Measurements from ENCODE around the gene OSBPL7. TPM values are rescaled to one million over a fixed set of nuclear protein-coding genes. Genes with fewer than 3 reads are reported as not detected.

OSBPL7 gene
- total RNA-seq, 3 donors from 2014 or later: 3.0 to 10.2 (median 8.9) TPM

DNA sequence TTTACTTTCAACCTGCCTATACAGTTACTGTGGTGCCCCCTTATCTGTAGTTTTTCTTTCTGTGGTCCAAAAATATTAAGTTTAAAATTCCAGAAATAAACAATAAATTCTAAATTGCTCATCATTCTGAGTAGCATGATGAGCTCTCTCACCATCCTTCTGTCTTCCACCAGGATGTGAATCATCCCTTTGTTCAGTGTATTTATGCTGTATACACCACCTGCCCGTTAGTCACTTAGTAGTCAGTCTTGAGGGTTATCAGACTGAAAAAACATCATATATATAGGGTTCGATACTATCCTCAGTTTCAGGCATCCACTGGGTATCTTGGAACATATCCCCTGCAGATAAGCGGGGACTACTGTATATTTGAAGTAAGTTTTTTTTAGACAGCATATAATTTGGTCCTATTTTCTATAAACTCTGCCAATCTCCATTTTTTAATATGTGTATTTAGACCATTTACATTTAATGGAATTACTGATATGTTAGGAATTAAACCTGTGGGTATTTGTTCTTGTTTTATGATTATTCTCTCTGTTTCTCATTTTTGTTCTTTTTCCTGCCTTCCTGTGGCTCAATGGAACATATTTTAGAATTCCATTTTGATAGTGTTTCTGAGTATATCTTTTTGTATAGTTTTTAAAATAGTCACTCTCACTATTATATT lies 57.5 kb downstream of the OSBPL7 start:
- Histone ChIP-seq H3K27me3 (no peaks in the 10 kb centered on the region), H3K9me3 (peaks cover 7 to 23% of the 10 kb centered on the region in 2 donors), H3K36me3 (no peaks in the 10 kb centered on the region), H3K4me3 (no peak overlapping the region), H3K4me1 (no peaks in the 10 kb centered on the region), H3K27ac (no peak overlapping the region)
- DNase-seq (ENCODE audit: low spot score in 2 of 2): no peak
- intact Hi-C loops (cut with DNase I; ENCODE audit: low total_unique reads): no loop called here
- TF ChIP-seq POLR2AphosphoS5 (IDR thresholded peaks at IDR 0.05) (no peak), POLR2A (IDR thresholded peaks at IDR 0.05) (no peak)
- TF ChIP-seq, protein P1, sequence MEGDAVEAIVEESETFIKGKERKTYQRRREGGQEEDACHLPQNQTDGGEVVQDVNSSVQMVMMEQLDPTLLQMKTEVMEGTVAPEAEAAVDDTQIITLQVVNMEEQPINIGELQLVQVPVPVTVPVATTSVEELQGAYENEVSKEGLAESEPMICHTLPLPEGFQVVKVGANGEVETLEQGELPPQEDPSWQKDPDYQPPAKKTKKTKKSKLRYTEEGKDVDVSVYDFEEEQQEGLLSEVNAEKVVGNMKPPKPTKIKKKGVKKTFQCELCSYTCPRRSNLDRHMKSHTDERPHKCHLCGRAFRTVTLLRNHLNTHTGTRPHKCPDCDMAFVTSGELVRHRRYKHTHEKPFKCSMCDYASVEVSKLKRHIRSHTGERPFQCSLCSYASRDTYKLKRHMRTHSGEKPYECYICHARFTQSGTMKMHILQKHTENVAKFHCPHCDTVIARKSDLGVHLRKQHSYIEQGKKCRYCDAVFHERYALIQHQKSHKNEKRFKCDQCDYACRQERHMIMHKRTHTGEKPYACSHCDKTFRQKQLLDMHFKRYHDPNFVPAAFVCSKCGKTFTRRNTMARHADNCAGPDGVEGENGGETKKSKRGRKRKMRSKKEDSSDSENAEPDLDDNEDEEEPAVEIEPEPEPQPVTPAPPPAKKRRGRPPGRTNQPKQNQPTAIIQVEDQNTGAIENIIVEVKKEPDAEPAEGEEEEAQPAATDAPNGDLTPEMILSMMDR (IDR thresholded peaks at IDR 0.05): no peak

DNA sequence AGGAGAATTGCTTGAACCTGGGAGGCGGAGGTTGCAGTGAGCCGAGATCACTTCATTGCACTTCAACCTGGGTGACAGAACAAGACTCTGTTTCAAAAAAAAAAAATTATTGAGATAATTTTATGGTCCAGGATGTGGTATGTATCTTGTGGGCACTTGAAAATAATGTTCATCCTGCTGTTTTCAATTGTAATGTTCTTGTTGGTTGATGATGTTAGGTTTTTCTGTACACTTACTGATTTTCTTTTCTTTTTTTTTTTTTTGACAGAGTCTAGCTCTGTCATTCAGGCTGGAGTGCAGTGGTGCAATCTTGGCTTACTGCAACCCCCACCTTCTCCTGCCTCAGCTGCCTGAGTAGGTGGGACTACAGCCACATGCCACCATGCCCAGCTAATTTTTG lies 58.9 kb downstream of the OSBPL7 start:
- Histone ChIP-seq H3K27ac (no peak overlapping the region), H3K36me3 (no peaks in the 10 kb centered on the region), H3K4me3 (no peak overlapping the region), H3K9me3 (peaks cover 7 to 24% of the 10 kb centered on the region in 2 donors), H3K27me3 (no peaks in the 10 kb centered on the region), H3K4me1 (no peaks in the 10 kb centered on the region)
- no peak for DNase-seq (ENCODE audit: low spot score in 2 of 2)
- TF ChIP-seq POLR2A (IDR thresholded peaks at IDR 0.05) (no peak), POLR2AphosphoS5 (IDR thresholded peaks at IDR 0.05) (no peak)
- TF ChIP-seq, protein P1 (IDR thresholded peaks at IDR 0.05): no peak
- intact Hi-C loops (cut with DNase I; ENCODE audit: low total_unique reads): no loop called here

DNA sequence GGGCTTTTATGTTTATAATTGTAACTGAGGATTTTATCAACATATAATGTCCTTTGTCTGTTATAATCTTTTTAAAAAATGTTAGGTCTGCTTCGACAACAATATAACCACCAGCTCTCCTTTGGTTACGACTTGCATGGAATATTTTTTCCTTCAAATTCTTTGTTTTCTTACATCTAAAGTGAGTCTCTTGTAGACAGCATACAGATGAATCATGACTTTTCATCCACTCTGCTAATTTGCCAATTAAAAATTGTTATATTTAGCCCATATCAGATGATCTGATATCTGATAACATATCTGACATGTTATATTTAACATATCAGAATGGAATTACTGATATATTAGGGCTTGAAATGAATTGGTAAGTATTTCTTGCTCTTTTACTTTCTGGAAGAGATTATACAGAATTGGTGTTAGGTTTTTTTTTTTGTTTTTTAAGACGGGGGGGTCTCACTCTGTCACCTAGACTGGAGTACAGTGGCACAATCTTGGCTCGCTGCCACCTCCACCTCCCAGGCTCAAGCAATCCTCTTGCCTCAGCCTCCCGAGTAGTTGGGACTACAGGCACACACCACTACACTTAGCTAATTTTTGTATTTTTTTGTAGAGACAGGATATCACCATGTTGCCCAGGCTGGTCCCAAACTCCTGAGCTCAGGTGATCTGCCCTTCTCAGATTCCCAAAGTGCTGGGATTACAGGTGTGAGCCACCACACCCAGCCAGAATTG lies 61.0 kb downstream of the OSBPL7 start:
- DNase-seq (ENCODE audit: low spot score in 2 of 2): no peak
- no peak for TF ChIP-seq POLR2A (IDR thresholded peaks at IDR 0.05)
- TF ChIP-seq POLR2AphosphoS5 (IDR thresholded peaks at IDR 0.05): no peak
- TF ChIP-seq, protein P1 (IDR thresholded peaks at IDR 0.05): no peak

DNA sequence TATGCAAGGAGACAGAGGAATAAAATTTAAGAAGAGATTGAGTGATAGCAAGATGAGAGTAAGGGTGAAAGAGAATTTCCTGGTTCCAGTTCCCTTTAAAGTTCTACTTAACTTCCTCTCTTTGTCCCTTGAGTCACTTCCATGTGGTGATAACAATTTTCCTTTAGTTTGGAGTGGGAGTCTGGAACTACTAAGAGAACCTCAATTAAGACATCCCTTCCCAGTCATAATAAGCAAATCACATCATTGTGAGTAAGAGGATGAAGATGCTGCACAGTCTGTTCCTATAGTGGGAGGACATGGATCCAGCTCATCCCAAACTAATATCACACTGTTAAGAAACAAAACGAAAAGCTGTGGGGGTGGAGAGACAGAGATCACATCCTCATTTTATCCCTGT lies 64.2 kb downstream of the OSBPL7 start:
- no peaks in the 10 kb centered on the region for H3K4me1 ChIP-seq
- intact Hi-C loops (cut with DNase I; ENCODE audit: low total_unique reads): no loop called here
- peaks cover 7 to 32% of the 10 kb centered on the region in 2 donors for H3K9me3 ChIP-seq
- TF ChIP-seq POLR2AphosphoS5 (IDR thresholded peaks at IDR 0.05) (no peak), POLR2A (IDR thresholded peaks at IDR 0.05) (no peak)
- TF ChIP-seq, protein P1 (IDR thresholded peaks at IDR 0.05): no peak
- no peak overlapping the region for H3K4me3 ChIP-seq
- H3K27me3 ChIP-seq: peaks cover 0 to 4% of the 10 kb centered on the region in 2 donors
- no peaks in the 10 kb centered on the region for H3K36me3 ChIP-seq
- H3K27ac ChIP-seq: no peak overlapping the region
- DNase-seq (ENCODE audit: low spot score in 2 of 2): no peak

More for the DNA sequence above, 61.0 kb downstream of the OSBPL7 start:
- Histone ChIP-seq H3K36me3 (no peaks in the 10 kb centered on the region), H3K27ac (no peak overlapping the region), H3K4me3 (no peak overlapping the region), H3K9me3 (peaks cover 7 to 32% of the 10 kb centered on the region in 2 donors), H3K4me1 (no peaks in the 10 kb centered on the region), H3K27me3 (peaks cover 0 to 4% of the 10 kb centered on the region in 2 donors)
- intact Hi-C loops (cut with DNase I; ENCODE audit: low total_unique reads): no loop called here

Other genes starting within 250 kb of the OSBPL7 start
- gene KPNB1, start 171.9 kb downstream of the OSBPL7 start, total RNA-seq: 100 to 1,000 TPM; 148 to 238 (median 189) TPM
- gene TBKBP1, start 127.6 kb downstream of the OSBPL7 start, total RNA-seq: 10 to 100 TPM in 1 of 3 donors, 1 to 10 TPM in 2; 4.5 to 11.5 (median 8.3) TPM
- 1 to 10 TPM in 2 of 3 donors, under 1 TPM in 1; 0.33 to 1.8 (median 1.0) TPM for gene TBX21, start 88.6 kb downstream of the OSBPL7 start, total RNA-seq
- gene MRPL10, start 9.7 kb upstream of the OSBPL7 start, total RNA-seq: 10 to 100 TPM; 35.0 to 43.5 (median 36.7) TPM
- under 1 TPM; 0.16 to 0.59 (median 0.33) TPM for gene LRRC46, start 9.9 kb upstream of the OSBPL7 start, total RNA-seq
- gene SCRN2, start 19.5 kb upstream of the OSBPL7 start, total RNA-seq: 100 to 1,000 TPM in 1 of 3 donors, 10 to 100 TPM in 2; 49.2 to 108 (median 54.9) TPM
- gene SP6, start 29.4 kb upstream of the OSBPL7 start, total RNA-seq: 1 to 10 TPM in 2 of 3 donors, under 1 TPM in 1; 0.48 to 5.3 (median 3.6) TPM
- 1 to 10 TPM; 4.6 to 9.8 (median 5.6) TPM for gene SP2, start 74.4 kb upstream of the OSBPL7 start, total RNA-seq
- gene PNPO, start 119.8 kb upstream of the OSBPL7 start, total RNA-seq: 10 to 100 TPM; 28.3 to 61.2 (median 34.7) TPM
- gene PRR15L, start 136.1 kb upstream of the OSBPL7 start, total RNA-seq: 100 to 1,000 TPM in 1 of 3 donors, 10 to 100 TPM in 1, not detected in 1; 38.7 to 105 TPM
- 100 to 1,000 TPM; 121 to 198 (median 183) TPM for gene CDK5RAP3, start 149.3 kb upstream of the OSBPL7 start, total RNA-seq
- 10 to 100 TPM; 16.4 to 97.9 (median 23.3) TPM for gene COPZ2, start 216.0 kb upstream of the OSBPL7 start, total RNA-seq
- 100 to 1,000 TPM in 2 of 3 donors, 10 to 100 TPM in 1; 96.4 to 278 (median 106) TPM for gene NFE2L1, start 226.6 kb upstream of the OSBPL7 start, total RNA-seq